ENCODE measurements around the gene PDE9A.

DNA sequence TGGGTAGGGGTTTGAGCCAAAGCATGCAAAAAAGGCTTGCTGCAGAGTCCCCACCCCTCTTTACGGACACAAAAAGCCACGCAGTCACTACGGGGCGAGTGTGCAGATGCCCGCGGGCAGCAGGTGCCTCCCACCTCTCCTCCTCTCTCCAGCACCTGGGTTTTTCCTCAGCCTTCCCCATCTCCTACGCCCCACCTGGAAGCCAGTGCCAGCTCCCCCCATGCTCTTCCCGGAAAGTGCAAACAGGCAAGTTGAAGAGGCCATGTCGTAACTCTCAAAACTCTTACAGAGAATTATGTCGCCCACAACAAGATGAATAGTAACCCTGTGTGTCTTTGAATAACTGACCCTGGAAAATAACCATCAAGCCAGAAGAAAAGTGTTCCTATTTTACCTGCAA lies 82.5 kb downstream of the PDE9A start:
- TF ChIP-seq, protein P1, sequence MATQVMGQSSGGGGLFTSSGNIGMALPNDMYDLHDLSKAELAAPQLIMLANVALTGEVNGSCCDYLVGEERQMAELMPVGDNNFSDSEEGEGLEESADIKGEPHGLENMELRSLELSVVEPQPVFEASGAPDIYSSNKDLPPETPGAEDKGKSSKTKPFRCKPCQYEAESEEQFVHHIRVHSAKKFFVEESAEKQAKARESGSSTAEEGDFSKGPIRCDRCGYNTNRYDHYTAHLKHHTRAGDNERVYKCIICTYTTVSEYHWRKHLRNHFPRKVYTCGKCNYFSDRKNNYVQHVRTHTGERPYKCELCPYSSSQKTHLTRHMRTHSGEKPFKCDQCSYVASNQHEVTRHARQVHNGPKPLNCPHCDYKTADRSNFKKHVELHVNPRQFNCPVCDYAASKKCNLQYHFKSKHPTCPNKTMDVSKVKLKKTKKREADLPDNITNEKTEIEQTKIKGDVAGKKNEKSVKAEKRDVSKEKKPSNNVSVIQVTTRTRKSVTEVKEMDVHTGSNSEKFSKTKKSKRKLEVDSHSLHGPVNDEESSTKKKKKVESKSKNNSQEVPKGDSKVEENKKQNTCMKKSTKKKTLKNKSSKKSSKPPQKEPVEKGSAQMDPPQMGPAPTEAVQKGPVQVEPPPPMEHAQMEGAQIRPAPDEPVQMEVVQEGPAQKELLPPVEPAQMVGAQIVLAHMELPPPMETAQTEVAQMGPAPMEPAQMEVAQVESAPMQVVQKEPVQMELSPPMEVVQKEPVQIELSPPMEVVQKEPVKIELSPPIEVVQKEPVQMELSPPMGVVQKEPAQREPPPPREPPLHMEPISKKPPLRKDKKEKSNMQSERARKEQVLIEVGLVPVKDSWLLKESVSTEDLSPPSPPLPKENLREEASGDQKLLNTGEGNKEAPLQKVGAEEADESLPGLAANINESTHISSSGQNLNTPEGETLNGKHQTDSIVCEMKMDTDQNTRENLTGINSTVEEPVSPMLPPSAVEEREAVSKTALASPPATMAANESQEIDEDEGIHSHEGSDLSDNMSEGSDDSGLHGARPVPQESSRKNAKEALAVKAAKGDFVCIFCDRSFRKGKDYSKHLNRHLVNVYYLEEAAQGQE (IDR thresholded peaks at IDR 0.05; ENCODE audit: insufficient read depth in 1 of 2, low read depth in 2 of 2, low read length in 2 of 2): no peak
- TF ChIP-seq SIN3A (IDR thresholded peaks at IDR 0.05; ENCODE audit: borderline replicate concordance, insufficient read depth, low read length) (no peak), POLR2AphosphoS5 (IDR thresholded peaks at IDR 0.05; ENCODE audit: low read depth, low read length) (no peak), TAF1 (IDR thresholded peaks at IDR 0.05; ENCODE audit: borderline replicate concordance, insufficient read depth, low read length) (no peak), FOXP2 (optimal IDR thresholded peaks at IDR 0.05; ENCODE audit: borderline replicate concordance, extremely low read depth, extremely low read length, insufficient read depth) (no peak)
